ENCODE results near the gene RNF207. TPM values are rescaled to one million over a fixed set of nuclear protein-coding genes. Genes with fewer than 3 reads are reported as not detected.

The RNF207 gene
- total and polyA plus RNA-seq, 2 of the 8 experiments (the other 6 are each of a cell fraction or from before 2014, with no cell fraction given): 3.9 to 5.4 TPM

GRCh38 chr1:6210591-6211355, 4.9 kb downstream of the RNF207 start:
- TF ChIP-seq POU5F1 (IDR thresholded peaks at IDR 0.05; ENCODE audit: low read depth, low read length): no peak
- TF ChIP-seq SP1 (IDR thresholded peaks at IDR 0.05; ENCODE audit: low read depth, low read length): no peak
- TF ChIP-seq ZNF274 (IDR thresholded peaks at IDR 0.05; ENCODE audit: borderline replicate concordance, extremely low read depth, low read length): no peak
- no peak for TF ChIP-seq SIRT6 (IDR thresholded peaks at IDR 0.05; ENCODE audit: low read length)
- TF ChIP-seq KDM4A (IDR thresholded peaks at IDR 0.05; ENCODE audit: low read depth, low read length, severe bottlenecking): no peak
- TF ChIP-seq CEBPB (IDR thresholded peaks at IDR 0.05; ENCODE audit: low read depth, low read length): no peak
- TF ChIP-seq PHF8 (conservative IDR thresholded peaks at IDR 0.05; ENCODE audit: low read depth, low read length): no peak
- TF ChIP-seq SUZ12 (IDR thresholded peaks at IDR 0.05; ENCODE audit: low read length): no peak
- TF ChIP-seq ASH2L (IDR thresholded peaks at IDR 0.05; ENCODE audit: low read length): no peak
- 91% methylated on average over 20 of the region's 29 CpGs; no CpG with 5 or more reads in 1 of the 2 experiments for WGBS, 2 experiments (ENCODE audit: extremely low coverage in 1 of 2, insufficient coverage in 1 of 2, insufficient read length in 1 of 2, insufficient replicate concordance in 2 of 2, low coverage in 1 of 2, low lambda C conversion rate in 2 of 2, missing lambda C conversion rate in 1 of 2)
- H3K27ac ChIP-seq (ENCODE audit: low read depth, low read length): no peak overlapping the region
- H2BK12ac ChIP-seq (ENCODE audit: low read depth, low read length): 0 out of 2 replicates have a peak overlapping the region, but pooled peaks have one; percentile 1
- H3K18ac ChIP-seq (ENCODE audit: extremely low read depth, low read length): no peak overlapping the region
- peaks cover 18% of the 10 kb centered on the region; the same call in 1 of the 2 replicates for H3K23me2 ChIP-seq (ENCODE audit: low read depth, low read length)
- no peak overlapping the region for H4K5ac ChIP-seq (ENCODE audit: insufficient read length, low read depth, low read length)
- H3K36me3 ChIP-seq (ENCODE audit: control insufficient read depth in 2 of 4, insufficient read depth in 4 of 4, low read length in 3 of 4): no peaks in the 10 kb centered on the region
- H2AFZ ChIP-seq (ENCODE audit: low read length): no peak overlapping the region
- ChIA-PET POLR2A (ENCODE audit: partially characterized antibody) (interaction anchor here (0.7 to 4.0 kb wide), 11 partner anchors 10 to 43 kb away, joined by 3 to 28 read pairs (median 4); partner anchors contain the start of genes HES3, ICMT and RPL22), CTCF (ENCODE audit: partially characterized antibody) (interaction anchor here (0.6 to 17.1 kb wide), 12 partner anchors 8 to 203 kb away, joined by 3 to 353 read pairs (median 6); partner anchors contain the start of genes HES3, ICMT and RPL22)
- H3K79me2 ChIP-seq (ENCODE audit: control insufficient read depth in 1 of 2, insufficient read depth in 2 of 2, low read length in 2 of 2): no peaks in the 10 kb centered on the region
- H3K9me3 ChIP-seq (ENCODE audit: insufficient read depth in 2 of 2, low read depth in 1 of 2, low read length in 1 of 2): no peaks in the 10 kb centered on the region
- H3K4me2 ChIP-seq (ENCODE audit: insufficient read depth in 1 of 2, low read depth in 2 of 2, low read length in 2 of 2): no peak overlapping the region; a peak in 1 of 4 replicates
- H3K9ac ChIP-seq (replicated peaks in 1 of 4; ENCODE audit: extremely low read depth in 1 of 4, low read depth in 3 of 4, low read length in 3 of 4): no peak overlapping the region
- no peak for FAIRE-seq
- H3K27me3 ChIP-seq (replicated peaks in 1 of 4; ENCODE audit: control insufficient read depth in 3 of 4, extremely low read depth in 1 of 4, insufficient read depth in 3 of 4, low read length in 3 of 4): peaks cover 1 to 47% (median 37%) of the 10 kb centered on the region in 4 experiments
- no peak overlapping the region for H2BK5ac ChIP-seq (ENCODE audit: low read depth, low read length)
- H3K23ac ChIP-seq (ENCODE audit: insufficient read length): no peak overlapping the region
- no peak overlapping the region for H4K91ac ChIP-seq (replicated peaks; ENCODE audit: insufficient read length, low read length)
- H4K20me1 ChIP-seq (replicated peaks in 1 of 2; ENCODE audit: control insufficient read depth in 1 of 2, insufficient read depth in 2 of 2, low read length in 2 of 2): peaks cover 0 to 7% of the 10 kb centered on the region in 2 experiments
- no peak overlapping the region for H2AK5ac ChIP-seq (ENCODE audit: low read depth, low read length)
- H2BK120ac ChIP-seq (replicated peaks; ENCODE audit: low read depth, low read length): no peak overlapping the region
- peaks cover 0 to 31% (median 24%) of the 10 kb centered on the region in 4 experiments; a peak in 6 of 7 replicates for H3K4me1 ChIP-seq (replicated peaks in 1 of 4; ENCODE audit: control insufficient read depth in 3 of 4, insufficient read depth in 4 of 4, low read length in 3 of 4)
- H2BK20ac ChIP-seq (ENCODE audit: low read length): no peak overlapping the region
- no peak overlapping the region for H3K4me3 ChIP-seq (ENCODE audit: extremely low read depth in 1 of 4, insufficient read depth in 2 of 4, low read depth in 3 of 4, low read length in 4 of 4)
- no peak overlapping the region for H2BK15ac ChIP-seq (ENCODE audit: low read length)
- H3K14ac ChIP-seq (ENCODE audit: insufficient read length): no peak overlapping the region
- no peak overlapping the region for H3K56ac ChIP-seq (replicated peaks; ENCODE audit: insufficient read length, low read depth, low read length)
- no peak overlapping the region for H3K4ac ChIP-seq (replicated peaks; ENCODE audit: insufficient read length, low read depth, low read length)
- no peak overlapping the region for H4K8ac ChIP-seq (ENCODE audit: extremely low read depth, insufficient read depth, low read length)
- no peak for DNase-seq (ENCODE audit: low read depth in 1 of 2, low spot score in 2 of 2)
- no peaks in the 10 kb centered on the region for H3K79me1 ChIP-seq (ENCODE audit: low read depth, low read length)
